GM20431 (cell line): ENCODE results near the gene MSH3.
"Not testable (repeated sequence)": the region's sequence is repeated elsewhere in the genome, so short reads cannot be mapped to it uniquely, and the experiment has no call there.

Experiments
- in situ Hi-C: fragments of 300-500 bp; cut with MseI, MboI; formaldehyde crosslinking; loops from one replicate; pipeline ENCODE4 v1.15.0; 2020; ENCODE audit warnings: low sequenced_read_pairs; ENCODE audit not compliant: unreplicated experiment

Gene MSH3

DNA sequence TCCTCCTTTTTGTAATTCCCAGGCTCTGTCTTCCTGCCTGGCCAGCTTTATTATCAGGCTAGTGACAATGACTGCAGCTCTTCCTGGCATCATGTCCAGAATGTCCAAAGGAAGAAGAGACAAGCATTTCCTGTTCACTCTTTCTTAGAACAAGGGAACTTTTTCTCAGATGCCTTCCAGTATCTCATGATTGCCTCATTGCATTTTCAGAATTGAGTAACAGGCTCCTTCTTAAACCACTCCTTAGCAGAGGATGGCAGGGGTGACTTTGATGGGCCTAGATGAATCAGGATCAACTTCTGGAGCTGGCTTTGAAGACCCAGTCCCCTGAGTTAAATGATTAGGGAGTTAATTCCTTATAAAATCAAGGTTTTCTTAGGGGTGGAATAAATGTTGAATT is 212.8 kb downstream of the MSH3 start:
- in situ Hi-C loops, result no loop called here

DNA sequence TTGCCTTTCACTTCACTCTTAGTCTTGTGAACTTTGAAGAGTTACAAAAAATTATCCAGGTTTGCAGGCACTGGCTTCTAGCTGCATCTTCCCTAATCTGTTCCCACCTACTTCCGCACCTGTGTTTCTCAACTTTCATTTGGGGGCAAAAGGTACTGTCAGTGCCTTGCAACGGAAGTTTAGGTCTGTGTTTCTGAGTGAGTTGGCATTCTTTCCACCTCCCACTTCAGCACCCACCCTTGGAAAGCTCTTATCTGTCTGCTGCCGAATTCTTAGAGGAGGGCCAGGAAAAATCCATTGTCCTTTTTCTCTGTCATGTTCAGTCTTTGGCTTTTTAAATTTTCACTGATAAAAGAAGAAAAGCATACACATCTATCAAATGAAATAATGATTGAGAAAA is 216.0 kb downstream of the MSH3 start:
- in situ Hi-C loops, result no loop called here

DNA sequence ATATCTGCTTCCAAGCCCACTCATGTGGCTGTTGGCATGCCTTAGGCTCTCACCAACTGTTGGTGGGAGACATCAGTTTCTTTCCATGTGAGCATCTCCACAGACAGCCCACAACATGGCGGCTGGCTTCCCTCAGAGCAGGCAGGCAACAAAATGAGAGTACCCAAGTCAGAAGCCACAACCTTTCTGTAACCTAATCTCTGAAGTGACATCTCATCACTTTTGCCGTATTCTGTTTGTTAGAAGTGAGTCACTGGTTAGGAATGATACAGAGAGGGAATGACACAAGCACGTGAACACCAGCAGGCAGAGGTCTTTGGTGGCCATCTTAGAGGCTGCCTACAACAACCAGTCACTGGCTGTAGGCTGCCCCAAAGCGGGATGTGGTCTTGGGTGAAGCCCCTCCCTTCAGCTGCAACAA is 217.1 kb downstream of the MSH3 start:
- in situ Hi-C loops, result no loop called here

DNA sequence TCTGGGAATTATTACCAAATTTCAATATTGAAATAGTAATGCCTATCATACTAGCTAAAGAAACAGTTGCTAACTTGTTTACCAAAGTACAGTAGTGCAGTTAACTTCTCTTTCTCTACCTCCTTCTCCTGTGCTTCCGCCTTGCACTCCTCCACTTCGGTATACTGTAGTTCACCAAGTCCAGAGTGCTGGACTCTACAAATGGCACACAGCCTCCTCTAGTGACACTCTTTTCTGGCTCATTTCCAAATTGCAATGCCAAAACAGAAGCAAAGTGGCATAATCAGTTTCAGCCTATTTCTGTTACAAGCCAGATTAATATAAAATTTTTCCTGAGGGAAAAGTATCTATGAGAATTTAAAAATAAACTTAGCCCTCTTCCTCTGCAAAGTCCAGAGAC is 219.7 kb downstream of the MSH3 start:
- in situ Hi-C loops, result no loop called here

DNA sequence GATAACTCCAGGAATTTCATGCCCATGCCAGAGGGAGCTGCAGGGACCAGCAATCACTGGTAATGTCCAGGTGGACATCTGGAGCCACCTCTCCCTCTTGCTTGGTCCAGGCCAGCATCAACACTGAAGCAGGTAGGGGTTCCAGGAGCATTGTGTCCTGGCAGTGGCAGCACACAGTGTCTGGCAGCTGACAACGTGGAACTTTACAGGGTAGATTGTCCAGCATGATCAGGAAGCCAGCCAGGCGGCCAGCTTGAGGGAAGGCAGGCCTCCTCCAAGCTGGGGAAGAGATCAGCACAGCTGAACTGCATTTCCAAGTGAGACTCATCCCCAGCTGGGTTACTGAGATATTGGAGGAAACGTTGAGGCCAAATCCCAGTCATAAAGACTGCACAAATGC is 223.1 kb downstream of the MSH3 start:
- in situ Hi-C loops, result no loop called here

DNA sequence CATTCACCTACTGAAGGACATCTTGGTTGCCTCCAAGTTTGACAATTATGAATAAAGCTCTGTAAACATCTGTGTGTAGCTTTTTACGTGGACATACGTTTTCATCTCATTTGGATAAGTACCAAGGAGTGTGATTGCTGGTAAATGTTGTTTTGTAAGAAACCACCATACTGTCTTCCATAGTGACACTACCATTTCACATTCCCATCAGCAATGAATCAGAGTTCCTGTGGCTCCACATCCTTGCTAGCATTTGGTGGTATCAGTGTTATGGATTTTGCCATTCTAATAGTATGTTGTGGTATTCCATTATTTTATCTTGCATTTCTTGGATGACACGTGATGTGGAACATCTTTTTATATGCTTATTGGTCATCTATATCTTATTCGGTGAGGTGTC is 227.3 kb downstream of the MSH3 start:
- in situ Hi-C loops, result no loop called here

DNA sequence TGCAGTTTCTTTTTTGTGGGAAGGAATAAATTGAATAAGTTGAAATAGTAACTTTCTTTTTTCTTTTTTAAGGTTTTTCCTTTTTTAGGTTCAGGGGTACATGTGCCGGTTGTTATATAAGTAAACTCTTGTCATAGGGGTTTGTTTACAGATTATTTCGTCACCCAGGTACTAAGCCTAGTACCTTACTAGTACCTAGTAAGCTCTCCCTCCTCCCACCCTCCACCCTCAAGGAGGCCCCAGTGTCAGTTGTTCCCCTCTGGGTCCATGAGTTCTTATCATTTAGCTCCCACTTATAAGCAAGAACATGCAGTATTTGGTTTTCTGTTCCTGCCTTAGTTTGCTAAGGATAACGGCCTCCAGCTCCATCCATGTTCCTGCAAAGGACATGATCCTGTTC is 228.9 kb downstream of the MSH3 start:
- in situ Hi-C loops, result not testable (repeated sequence)

DNA sequence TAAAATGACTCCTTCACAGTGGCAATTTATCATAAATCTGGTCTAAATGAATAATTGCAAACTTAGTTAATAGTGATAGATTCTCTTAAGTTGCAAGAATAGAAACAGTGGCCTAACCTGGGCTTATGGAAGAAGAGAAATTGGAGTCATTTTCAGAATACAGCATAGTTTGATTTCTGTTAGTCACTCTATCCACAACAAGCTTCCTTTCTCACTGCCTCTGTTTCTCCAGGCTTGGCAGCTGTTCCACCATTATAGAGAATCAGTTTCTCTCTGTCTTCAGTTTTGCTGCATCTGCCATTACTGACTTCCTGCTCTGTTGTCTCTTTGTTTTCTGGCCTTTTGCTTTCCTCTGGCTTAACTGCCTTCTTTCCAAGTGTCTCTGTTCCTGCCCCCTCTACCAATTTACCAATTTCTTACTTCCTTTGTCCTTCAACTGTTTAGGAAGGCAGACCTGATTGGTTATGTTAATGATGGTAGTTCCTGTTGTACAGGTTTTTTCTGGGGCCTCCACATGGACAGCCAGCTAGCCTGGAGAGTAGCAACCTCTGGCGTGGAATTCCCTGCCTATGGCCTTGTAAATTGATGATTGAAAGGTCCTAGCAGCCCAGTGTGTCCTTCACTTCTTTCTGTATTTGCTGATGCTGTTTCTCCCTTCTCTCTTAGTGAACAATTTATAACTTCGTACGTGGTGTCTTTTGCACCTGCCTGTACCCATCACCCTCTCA is 229.8 kb downstream of the MSH3 start:
- in situ Hi-C loops, result no loop called here

DNA sequence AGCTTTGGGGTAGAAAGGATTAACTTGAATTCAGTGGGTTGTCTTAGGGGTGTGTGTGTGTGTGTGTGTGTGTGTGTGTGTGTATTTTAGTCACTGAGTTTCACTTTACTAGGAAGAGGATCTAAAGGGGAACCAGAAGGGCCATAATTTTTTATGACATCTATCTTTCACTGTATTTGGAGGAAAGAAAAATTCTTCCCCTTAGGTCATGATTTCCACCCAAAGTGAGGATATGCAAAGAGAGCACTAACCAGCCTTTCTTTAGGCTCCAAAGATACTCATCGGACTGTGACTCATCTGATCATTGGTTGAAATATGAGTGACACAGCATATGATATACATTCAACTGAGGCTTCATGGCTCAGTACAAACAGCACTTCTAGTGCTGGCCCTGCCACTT is 230.5 kb downstream of the MSH3 start:
- in situ Hi-C loops, result no loop called here

DNA sequence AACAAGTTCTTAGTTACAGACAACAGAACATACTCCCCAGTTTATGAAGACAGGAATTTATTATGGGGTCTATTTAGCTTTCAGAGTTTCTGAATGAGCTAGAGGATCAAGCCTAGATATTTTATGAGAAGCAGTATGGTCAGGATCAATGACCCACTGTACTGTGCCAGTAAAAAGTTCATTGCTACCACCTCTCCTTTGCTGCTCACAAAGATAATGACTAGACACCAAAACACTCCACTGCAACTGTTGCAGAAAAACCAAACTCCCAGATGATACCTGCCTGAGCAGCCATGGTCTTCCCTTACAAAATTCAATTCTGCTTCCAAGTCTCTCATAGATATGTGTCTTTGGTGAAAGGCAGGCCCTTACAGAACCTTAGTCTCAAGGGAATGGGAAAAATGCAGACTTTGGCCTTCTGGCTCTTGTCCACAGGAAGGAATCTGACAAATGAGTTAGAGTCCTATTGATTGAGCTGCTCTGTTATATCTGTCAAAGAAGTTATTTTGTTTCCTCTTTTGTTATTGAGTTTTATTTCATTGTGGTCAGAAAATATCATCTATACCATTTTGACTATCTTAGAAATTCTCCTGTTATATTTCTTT is 231.0 kb downstream of the MSH3 start:
- in situ Hi-C loops, result no loop called here

DNA sequence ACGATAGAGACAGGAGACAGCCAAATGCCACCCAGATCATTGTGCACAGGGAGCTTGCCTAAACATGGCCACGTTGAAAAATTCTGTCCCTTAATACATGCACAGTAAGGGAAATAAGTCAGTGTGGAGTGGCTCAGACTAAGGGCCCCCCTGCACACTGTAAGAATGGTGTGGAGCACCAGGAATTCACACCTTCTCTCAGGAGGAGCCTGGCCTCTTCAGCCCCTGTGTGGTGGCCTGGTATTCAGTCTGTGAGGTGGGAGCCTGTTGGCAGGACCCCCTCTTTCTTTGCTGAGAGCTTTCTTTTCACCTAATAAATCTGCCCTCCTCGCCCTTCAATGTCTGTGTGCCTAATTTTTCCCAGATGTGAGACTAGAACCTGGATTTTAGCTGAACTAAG is 239.6 kb downstream of the MSH3 start:
- in situ Hi-C loops, result no loop called here

DNA sequence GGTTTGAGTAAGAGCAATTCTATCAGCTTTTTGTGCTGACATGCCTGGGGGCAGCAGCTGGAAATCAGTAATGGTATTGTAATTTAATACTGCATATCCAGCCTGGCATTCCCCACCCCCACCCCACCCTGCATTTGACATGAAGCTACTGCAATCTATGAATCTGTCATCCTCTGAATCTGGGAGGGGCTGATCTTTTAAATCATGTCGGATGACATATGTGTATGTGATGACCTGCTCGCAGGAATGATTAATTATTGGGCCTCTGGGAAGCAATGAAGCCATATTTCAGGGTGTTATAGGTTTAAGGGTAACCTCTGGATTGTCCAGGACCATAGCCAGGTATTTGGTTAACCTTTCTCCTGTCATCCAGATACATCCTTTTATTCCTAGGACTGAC is 241.1 kb downstream of the MSH3 start:
- in situ Hi-C loops, result no loop called here

DNA sequence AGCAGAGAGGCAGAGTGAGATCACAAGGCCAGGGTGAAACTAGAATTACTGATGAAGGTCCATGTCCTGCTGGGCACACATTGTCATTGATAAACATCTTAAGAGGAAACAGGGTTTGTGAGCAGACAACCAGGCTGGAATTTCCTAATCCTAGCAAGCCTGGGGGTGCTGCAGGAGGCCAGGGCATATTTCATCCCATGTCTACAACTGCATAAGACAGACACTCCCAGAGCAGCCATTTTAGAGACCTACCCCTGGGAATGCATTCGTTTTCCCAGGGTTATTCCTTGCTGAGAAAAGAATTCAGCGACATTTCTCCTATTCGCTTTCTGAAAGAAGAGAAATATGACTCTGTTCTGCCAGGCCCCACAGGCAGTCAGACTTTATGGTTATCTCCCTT is 248.2 kb downstream of the MSH3 start:
- in situ Hi-C loops, result not testable (repeated sequence)

DNA sequence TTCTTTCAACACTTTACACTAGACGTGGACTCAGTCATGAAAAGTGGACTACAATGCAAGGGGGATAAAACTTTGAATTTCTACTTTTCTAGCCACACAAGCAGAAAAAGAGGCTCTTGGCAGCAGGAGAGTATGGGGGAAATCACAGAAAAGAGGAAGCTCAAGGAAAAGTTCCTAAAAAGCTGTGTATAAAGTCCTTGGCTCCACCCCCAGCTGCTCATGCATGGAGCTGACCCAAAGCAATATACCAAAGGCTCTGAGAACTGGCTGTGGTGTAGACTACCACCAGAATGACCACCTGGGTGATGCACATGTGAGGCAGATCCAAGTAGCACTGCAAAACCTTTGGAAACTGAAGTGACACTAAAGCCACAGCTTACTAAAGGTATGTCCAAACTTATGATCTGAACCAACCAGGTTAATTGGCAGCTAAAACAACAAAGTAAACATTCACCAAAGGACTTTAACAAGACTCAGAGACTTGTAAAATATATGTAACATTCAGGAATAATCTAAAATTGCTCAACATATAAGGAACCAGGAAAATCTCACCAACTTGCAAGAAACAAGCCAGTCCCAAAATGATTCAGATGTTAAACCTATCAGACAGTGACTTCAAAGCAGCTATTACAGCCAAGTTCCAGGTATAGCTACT is 250.2 kb downstream of the MSH3 start:
- in situ Hi-C loops, result no loop called here

DNA sequence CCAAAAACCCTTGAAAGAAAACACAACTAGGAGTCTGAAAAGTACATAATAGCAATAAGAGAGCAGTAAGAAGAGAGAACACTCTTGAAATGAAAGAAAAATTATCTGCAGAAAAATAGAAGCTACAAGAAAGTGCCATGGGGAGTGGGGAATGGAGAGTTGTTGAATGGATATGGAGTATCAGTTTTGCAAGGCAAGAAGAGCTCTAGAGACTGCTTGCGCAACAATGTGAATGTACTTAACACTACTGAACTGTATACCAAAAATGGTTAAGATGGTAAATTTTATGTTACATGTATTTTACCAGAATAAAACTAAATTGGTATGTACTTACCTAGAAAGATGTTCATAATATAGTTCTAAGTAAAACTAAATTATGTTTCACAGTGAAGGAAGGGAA is 251.0 kb downstream of the MSH3 start:
- in situ Hi-C loops, result no loop called here

DNA sequence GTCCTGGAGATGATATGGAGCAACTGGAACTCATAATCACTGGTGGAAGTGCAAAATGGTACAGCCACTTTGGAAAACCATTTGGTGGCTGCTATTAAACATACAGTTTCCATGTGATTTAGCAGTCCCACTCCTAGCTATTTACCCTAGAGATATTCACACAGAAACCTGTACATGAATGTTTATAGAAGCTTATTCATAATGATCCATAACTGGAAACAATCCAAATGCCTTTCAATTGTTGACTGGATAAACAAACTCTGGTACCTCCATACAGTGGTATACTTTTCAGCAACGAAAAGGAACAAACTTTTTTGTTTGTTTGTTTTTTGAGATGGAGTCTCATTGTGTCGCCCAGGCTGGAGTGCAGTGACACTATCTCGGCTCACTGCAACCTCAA is 258.0 kb downstream of the MSH3 start:
- in situ Hi-C loops, result no loop called here

DNA sequence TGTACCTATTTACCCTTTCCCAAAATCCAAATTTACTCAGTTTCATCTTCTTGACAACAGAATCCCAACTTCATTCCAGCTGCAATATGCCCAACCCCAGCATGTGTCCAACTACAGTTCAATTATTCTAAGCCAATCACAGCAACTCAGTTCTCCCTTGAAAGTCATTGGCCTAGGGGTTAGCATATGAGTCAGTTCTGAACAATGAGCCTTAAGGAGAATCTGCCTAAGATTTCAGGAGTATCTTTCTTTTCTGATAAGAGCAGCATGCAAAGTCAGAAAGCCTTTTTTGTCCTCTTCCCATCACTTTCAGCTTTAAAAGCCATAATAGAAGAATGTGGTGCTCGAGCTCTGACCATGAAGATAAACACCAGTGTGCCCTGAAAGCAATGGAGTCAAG is 261.3 kb downstream of the MSH3 start:
- in situ Hi-C loops, result no loop called here

DNA sequence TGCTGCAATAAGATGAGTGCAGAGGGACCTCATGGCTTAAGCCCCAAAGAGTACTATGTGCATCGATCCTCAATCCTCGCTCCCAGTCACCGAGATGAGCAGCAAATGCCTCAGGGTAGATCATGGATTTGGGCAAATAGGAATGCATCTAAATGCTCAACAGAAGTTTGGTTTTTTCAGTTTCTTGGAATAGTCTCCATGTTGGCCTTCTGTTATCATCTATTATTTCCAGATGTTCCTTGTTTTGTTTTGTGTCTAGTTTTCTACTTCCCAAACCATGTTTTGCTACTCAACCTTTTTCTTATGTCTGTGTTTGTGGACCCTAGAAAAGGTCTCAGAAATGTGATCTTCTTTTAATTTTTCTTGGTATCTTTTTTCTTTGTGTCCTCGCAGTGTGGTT is 262.2 kb downstream of the MSH3 start:
- in situ Hi-C loops, result no loop called here

DNA sequence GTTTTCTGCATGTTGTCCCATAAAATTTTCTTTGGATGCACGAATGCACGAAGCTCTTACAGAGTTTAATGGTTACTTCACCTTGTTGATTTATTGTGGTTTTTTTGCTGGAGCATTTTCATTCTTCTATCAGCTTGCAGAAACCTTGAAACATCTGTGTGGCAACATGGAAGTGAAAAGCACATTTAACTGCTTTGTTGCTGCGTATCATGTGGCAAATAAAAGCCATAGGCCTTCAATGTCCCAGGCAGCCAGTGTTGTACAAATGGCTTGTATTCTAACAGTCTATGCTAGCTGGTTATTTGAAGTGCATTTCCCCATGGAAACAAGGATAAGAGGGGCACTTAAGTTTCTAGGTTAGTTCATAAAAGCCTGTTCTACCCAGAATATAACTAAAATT is 263.2 kb downstream of the MSH3 start:
- in situ Hi-C loops, result no loop called here

DNA sequence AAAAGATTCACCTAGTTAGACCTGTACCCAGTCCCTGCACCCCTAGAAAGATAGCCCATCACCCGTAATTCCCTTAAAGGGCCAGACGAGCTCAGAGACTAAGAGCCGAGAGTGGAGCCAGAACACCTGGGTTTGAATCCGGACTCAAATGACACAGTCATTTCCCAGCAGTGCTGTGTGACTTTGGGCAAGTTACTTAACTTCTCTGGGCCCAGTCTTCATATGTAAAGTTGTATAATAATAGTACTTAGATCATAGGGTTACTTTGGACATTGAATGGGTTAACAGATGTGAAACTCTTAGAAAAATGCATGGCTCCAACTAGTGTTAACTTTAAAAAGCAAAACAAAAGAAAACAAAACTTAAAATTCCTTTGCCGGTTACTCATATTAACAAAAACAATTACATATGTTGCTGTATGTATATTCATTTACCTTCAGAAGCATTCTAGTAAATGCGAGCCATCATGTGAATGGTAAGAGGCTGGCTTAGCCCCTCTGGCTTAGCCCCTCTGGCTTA is 265.3 kb downstream of the MSH3 start:
- in situ Hi-C loops, result no loop called here

DNA sequence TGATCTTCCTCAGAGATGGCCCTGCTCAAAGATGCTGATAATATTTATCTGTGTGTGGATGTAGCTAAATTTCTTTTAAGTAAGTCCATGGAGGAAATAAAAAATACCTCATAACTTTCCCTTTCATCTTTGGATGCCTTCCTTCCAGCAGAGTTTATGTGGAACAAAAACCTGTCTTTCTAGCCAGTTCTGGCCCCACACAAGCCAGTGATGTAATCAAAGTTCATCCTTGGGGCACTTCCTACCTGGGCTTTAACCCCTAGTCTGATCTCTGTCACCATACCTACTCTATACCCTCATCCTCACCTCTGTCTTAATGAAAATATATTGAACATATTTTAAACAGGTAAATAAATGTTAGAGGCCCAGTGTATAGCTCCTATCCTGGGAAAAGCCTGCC is 265.9 kb downstream of the MSH3 start:
- in situ Hi-C loops, result no loop called here
